H7 (cell line): ENCODE data around the gene HLA-G. TPM values are rescaled to one million over a fixed set of nuclear protein-coding genes. Genes with fewer than 3 reads are reported as not detected.
"Not testable (repeated sequence)": the region's sequence is repeated elsewhere in the genome, so short reads cannot be mapped to it uniquely, and the experiment has no call there.

ENCODE experiments used
- DNase-seq: peaks from one replicate; pipeline ENCODE4 v3.0.0; 2012
- H3K27me3 ChIP-seq: 2 replicates; pipeline ENCODE4 v1.6.0; 2011; ENCODE audit warnings: mild to moderate bottlenecking, low read length; ENCODE audit not compliant: control insufficient read depth, insufficient read depth
- H3K36me3 ChIP-seq: replicated peaks from 2 replicates; pipeline ENCODE4 v1.5.1; 2011; ENCODE audit warnings: low read length; ENCODE audit not compliant: control insufficient read depth, insufficient read depth
- H3K4me3 ChIP-seq: 2 replicates; pipeline ENCODE4 v1.5.1; 2011; ENCODE audit warnings: low read depth, mild to moderate bottlenecking, control low read depth, low read length, moderate library complexity; ENCODE audit not compliant: insufficient read depth
- total RNA-seq: library from RNA; depleted of rRNA; stranded (reverse); fragments of >200 nt; shearing (Covaris generic); gene quantifications from 2 replicates; pipeline ENCODE4 v1.2.3, GENCODE V29; 2014; rRNA removed

The HLA-G gene
- 0.41 and 0.48 TPM in 2 replicates for total RNA-seq

DNA sequence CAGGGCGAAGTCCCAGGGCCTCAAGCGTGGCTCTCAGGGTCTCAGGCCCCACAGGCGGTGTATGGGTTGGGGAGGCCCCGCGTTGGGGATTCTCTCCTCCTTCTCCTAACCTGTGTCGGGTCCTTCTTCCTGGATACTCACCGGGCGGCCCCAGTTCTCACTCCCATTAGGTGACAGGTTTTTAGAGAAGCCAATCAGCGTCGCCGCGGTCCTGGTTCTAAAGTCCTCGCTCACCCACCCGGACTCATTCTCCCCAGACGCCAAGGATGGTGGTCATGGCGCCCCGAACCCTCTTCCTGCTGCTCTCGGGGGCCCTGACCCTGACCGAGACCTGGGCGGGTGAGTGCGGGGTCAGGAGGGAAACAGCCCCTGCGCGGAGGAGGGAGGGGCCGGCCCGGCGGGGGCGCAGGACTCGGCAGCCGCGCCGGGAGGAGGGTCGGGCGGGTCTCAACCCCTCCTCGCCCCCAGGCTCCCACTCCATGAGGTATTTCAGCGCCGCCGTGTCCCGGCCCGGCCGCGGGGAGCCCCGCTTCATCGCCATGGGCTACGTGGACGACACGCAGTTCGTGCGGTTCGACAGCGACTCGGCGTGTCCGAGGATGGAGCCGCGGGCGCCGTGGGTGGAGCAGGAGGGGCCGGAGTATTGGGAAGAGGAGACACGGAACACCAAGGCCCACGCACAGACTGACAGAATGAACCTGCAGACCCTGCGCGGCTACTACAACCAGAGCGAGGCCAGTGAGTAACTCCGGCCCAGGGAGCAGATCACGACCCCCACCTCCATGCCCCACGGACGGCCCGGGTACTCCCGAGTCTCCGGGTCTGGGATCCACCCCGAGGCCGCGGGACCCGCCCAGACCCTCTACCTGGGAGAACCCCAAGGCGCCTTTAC is at the start of gene HLA-G:
HLA-G (plus strand) TSS at position 247 of the 892 bp plus-strand sequence; CDS start at position 267, 20 bp downstream.
- H3K4me3 ChIP-seq: peak within 1 kb of the TSS; percentile 52
- DNase-seq: peak; percentile 66
- H3K27me3 ChIP-seq: peaks cover 47% of the 10 kb centered on the region
- H3K36me3 ChIP-seq: no peaks in the 10 kb centered on the region

DNA sequence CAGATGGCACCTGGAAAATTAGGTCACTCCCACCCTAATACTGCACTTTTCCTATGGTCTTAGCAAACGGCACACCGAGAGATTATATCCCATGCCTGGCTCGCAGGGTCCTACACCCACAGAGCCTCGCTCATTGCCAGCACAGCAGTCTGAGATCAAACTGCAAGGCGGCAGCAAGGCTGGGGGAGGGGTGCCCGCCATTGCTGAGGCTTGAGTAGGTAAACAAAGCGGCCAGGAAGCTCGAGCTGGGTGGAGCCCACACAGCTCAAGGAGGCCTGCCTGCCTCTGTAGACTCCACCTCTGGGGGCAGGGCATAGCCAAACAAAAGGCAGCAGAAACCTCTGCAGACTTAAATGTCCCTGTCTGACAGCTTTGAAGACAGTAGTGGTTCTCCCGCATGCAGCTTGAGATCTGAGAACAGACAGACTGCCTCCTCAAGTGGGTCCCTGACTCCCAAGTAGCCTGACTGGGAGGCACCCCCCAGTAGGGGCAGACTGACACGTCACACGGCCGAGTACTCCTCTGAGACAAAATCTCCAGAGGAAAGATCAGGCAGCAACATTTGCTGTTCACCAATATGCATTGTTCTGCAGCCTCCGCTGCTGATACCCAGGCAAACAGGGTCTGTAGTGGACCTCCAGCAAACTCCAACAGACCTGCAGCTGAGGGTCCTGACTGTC is 47.5 kb upstream of the HLA-G start:
- not testable (repeated sequence) for H3K27me3 ChIP-seq, H3K36me3 ChIP-seq, DNase-seq, H3K4me3 ChIP-seq

DNA sequence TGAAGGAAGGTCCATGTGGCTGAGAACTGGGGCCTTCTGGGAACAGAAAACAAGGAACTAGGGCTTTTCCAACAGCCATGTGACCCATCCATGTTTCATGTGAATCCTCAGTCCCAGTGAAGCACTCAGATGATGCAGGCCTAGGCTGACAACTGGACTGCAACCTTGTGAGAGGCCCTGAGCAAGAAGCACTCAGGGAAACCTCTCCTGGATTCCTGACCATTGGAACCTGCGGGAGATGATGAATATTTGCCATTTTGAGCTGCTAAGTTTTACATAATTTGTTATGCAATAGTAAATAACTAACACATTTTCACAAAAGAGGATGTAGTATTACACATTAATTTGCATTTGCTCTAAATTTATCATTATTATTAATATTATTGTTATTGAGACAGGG is 38.4 kb upstream of the HLA-G start:
- DNase-seq: no peak
- Histone ChIP-seq H3K36me3 (no peaks in the 10 kb centered on the region), H3K27me3 (peaks cover 32% of the 10 kb centered on the region), H3K4me3 (no peak overlapping the region)

DNA sequence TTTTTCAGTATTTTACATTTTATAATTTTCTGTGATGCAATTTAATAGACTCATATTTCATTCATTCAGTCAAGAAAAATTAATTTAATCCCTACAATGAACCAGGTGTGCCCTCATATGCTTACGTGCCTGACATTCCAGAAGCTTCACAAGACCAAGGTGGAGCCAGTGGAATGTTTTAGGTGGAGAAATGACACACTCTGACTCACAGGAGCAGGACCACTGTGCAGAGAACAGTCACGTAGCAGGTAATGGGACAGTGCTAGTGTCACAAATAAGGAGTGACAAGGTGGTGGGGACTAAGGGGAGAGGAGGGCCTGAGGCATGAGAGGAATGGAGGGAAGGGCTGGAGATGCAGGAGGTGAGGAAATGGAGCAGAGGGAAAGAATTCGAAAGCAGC is 37.0 kb upstream of the HLA-G start:
- Histone ChIP-seq H3K36me3 (no peaks in the 10 kb centered on the region), H3K27me3 (peaks cover 32% of the 10 kb centered on the region), H3K4me3 (no peak overlapping the region)
- no peak for DNase-seq

DNA sequence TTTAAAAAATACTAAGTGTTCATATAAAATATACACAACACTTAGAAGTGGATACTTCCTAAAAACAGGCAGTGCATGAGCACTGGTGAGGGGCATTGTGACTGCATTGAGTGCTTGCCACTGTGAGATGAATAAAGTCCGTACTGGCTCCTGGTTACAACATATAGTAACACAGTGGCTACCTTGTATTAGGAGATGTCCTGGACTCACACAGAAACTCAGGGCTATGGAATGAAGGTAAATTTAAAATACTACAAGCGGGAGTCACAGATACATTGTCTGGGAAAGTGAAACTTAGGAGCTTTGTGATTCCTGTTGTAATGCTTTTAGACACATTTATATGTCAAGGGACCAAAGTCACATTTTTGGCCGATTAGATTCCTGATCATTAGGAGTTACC is 36.5 kb upstream of the HLA-G start:
- Histone ChIP-seq H3K27me3 (peaks cover 32% of the 10 kb centered on the region), H3K36me3 (no peaks in the 10 kb centered on the region), H3K4me3 (no peak overlapping the region)
- DNase-seq: no peak

DNA sequence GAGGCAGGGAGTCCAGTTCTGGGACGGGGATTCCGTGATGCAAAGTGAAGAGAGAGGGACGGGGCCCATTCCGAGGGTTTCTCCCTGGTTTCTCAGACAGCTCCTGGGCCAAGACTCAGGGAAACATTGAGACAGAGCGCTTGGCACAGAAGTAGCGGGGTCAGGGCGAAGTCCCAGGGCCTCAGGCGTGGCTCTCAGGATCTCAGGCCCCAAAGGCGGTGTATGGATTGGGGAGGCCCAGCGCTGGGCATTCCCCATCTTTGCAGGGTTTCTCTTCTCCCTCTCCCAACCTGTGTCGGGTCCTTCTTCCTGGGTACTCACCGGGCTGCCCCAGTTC is 35.9 kb upstream of the HLA-G start:
- Histone ChIP-seq H3K4me3 (peak overlapping the region; percentile 60), H3K36me3 (no peaks in the 10 kb centered on the region), H3K27me3 (peaks cover 32% of the 10 kb centered on the region)
- DNase-seq: peak; percentile 63

DNA sequence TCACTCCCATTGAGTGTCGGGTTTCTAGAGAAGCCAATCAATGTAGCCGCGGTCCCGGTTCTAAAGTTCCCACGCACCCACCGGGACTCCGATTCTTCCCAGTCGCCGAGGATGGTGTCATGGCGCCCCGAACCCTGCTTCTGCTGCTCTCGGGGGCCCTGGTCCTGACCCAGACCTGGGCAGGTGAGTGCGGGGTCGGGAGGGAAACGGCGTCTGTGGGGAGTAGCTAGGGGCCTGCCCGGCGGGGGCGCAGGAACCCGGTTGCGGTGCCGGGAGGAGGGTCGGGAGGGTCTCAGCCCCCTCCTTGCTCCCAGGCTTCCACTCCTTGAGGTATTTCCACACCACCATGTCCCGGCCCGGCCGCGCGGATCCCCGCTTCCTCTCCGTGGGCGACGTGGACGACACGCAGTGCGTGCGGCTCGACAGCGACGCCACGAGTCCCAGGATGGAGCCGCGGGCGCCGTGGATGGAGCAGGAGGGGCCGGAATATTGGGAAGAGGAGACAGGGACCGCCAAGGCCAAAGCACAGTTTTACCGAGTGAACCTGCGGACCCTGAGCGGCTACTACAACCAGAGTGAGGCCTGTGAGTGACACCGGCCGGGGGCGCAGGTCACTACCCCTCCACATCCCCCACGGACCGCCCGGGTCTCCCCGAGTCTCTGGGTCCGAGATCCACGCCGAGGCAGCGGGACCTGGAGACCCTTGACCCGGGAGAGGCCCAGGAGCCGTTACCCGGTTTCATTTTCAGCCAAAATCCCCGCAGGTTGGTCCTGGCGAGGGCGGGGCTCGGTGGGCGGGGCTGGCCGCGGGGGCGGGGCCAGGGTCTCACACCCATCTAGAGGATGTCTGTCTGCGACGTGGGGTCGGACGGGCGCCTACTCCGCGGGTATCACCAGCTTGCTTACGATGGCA is 35.2 kb upstream of the HLA-G start:
- Histone ChIP-seq H3K4me3 (peak overlapping the region; percentile 60), H3K36me3 (no peaks in the 10 kb centered on the region), H3K27me3 (peaks cover 32% of the 10 kb centered on the region)
- peak; percentile 87 for DNase-seq

DNA sequence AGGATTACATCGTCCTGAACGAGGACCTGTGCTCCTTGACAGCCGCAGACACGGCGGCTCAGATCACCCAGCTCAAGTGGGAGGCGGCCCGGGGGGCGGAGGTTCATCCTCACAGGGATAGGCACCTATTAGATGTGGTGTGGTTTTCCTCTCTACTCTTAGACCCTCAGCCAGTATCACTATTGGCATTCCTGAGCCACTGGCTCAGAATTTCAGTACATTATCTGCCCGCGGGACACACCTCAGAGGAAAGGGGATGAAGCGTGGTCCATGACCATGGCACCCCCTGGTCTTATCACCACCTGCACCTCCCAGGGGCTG is 34.6 kb upstream of the HLA-G start:
- Histone ChIP-seq H3K27me3 (peaks cover 32% of the 10 kb centered on the region), H3K36me3 (no peaks in the 10 kb centered on the region), H3K4me3 (peak overlapping the region; percentile 60; the same call in 1 of the 2 replicates)
- DNase-seq: no peak

DNA sequence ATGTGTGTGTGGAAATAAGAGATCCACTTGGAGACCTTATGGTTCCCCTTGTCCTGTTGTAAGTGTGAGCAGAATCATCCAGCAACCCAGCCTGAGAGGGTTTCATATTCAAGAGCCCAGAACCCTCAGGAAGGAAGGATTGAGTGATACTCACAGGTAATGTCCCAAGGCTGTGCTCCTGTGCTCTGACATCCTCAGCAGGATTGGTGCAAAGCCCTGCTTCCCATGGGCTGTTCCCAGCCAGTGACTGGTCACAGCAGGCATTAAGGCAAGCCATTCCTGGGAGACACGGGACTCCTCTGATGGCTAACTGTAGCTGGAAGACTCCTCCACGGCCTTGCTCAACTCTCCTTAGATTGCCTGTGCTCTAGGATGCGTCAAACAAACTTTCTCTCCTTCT is 33.8 kb upstream of the HLA-G start:
- H3K27me3 ChIP-seq: peaks cover 32% of the 10 kb centered on the region
- DNase-seq: no peak
- no peaks in the 10 kb centered on the region for H3K36me3 ChIP-seq
- H3K4me3 ChIP-seq: no peak overlapping the region

DNA sequence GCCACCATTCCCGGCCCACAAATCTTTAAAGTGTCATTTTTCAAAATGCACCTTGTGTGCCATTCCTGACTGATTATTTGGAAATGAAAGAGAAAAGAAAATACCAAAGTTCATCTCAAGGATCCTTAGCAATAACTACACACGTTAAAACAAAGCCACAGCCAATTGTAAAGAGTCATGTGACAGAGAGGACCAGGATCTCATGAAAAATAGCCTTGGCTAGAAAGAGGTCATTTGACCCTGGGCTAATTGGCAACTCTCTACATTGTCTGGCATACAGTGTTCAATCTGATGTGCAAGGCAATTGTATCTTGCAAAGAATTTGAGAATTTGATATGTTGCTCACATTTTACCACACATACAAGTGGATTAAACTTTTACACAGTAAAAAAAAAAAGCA is 31.6 kb upstream of the HLA-G start:
- no peak for DNase-seq
- no peaks in the 10 kb centered on the region for H3K36me3 ChIP-seq
- no peak overlapping the region for H3K4me3 ChIP-seq
- H3K27me3 ChIP-seq: peaks cover 30% of the 10 kb centered on the region

DNA sequence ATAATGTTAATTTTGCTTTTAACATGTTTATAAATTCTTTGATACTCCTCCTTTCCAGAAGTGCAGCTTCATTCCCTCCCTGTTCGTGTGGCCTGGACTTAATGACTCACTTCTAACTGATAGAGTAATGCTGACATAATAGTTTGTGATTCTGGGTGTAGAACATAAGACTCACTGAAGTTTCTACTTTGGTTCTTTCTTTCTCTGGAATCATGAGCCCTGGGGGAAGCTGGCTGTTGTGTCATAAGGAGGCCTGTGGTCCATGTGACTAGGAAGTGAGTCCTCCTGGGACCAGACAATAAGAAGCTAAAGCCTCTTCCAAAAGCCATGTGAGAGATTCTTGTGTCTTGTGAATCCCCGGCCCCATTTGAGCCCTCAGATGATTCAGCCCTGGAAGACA is 30.5 kb upstream of the HLA-G start:
- Histone ChIP-seq H3K27me3 (peaks cover 20% of the 10 kb centered on the region), H3K4me3 (no peak overlapping the region), H3K36me3 (no peaks in the 10 kb centered on the region)
- DNase-seq: no peak

DNA sequence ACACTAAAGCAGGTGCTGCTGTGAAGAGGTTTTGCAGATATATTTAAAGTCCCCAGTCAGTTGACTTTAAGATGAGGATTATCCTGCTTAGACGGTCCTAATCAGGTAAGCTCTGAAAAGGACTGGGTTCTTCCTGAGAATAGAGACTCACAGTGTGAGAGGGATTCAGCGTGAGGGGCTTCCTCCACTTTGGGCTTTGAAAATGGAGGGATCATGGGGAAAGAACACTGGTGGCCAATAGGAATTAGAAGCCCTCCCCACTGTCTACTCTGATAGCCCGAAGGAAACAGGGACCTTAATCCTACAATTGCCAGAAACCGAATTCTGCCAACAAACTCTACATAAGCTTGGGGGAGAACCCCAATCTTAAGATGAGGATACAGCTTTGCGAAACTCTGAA is 29.7 kb upstream of the HLA-G start:
- Histone ChIP-seq H3K27me3 (peaks cover 12% of the 10 kb centered on the region), H3K36me3 (no peaks in the 10 kb centered on the region), H3K4me3 (no peak overlapping the region)
- DNase-seq: no peak

DNA sequence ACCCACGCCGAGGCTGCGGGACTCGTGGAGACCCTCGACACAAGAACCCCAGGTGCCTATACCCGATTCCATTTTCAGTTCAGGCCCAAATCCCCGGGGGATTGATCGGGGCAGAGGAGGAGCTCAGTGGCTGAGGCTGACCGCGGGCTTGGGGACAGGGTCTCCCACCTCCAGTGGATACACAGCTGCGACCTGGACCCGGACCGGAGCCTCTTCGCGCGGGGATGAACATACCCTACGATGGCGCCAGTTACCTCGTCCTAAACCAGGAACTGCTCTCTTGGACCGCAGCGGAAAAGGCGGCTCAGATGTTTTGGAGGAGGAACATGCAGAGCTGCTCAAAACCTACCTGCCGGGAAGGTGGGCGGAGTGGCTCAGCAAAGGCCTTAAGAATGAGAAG is 27.4 kb upstream of the HLA-G start:
- no peak for DNase-seq
- no peaks in the 10 kb centered on the region; the same call in 1 of the 2 replicates for H3K27me3 ChIP-seq
- H3K36me3 ChIP-seq: no peaks in the 10 kb centered on the region
- no peak overlapping the region for H3K4me3 ChIP-seq

DNA sequence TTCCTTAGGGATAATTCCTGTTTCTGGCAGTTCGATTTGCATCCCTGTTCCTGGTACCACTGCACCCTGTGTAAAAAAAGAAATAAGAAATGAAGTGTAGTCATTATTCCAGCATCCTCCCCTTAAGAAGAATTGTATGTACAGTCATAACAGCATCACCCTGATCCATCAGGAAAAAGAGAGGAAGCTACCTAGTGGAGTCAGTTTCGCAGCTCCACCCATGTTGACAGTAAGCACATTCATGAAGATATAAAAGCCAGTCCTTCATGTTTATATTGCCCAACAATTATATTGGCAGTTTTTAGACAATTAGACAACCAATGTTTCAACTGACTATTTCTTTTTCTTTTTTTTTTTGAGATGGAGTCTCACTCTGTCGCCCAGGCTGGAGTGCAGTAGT is 21.2 kb upstream of the HLA-G start:
- no peaks in the 10 kb centered on the region; the same call in 1 of the 2 replicates for H3K27me3 ChIP-seq
- H3K36me3 ChIP-seq: no peaks in the 10 kb centered on the region
- no peak for DNase-seq
- H3K4me3 ChIP-seq: no peak overlapping the region
